CD14-positive monocyte (primary cell): ENCODE data around the gene OLFML3. TPM values are rescaled to one million over a fixed set of nuclear protein-coding genes. Genes with fewer than 3 reads are reported as not detected.
A peak's percentile ranks its signal among the peaks of the same experiment; 100 is the strongest.

Experiments
- DNase-seq, 3 donors: peaks; one replicate each; pipeline ENCODE4 v3.0.0-alpha.2; 2011 to 2022
- H2AFZ ChIP-seq: 2 replicates; pipeline ENCODE4 v1.6.0; 2012; ENCODE audit warnings: mild to moderate bottlenecking, low read depth, low read length, inconsistent platforms; ENCODE audit not compliant: insufficient read depth, poor library complexity, severe bottlenecking
- H3K27ac ChIP-seq, 2 donors: 1 replicate in 1 of 2; 2 replicates in 1 of 2; pipeline ENCODE4 v1.5.1; 2012 to 2013; ENCODE audit warnings: low read length in 2 of 2, control low read depth in 1 of 2, inconsistent platforms in 1 of 2, low read depth in 1 of 2, mild to moderate bottlenecking in 1 of 2
- H3K27me3 ChIP-seq, 2 donors: one replicate each; pipeline versions ENCODE4 v1.6.0 to v1.6.1; 2011 to 2013; ENCODE audit warnings: low read length in 2 of 2; ENCODE audit not compliant: control insufficient read depth in 2 of 2, insufficient read depth in 2 of 2
- H3K36me3 ChIP-seq, 2 donors: replicated peaks in 1 of 2; 1 replicate in 1 of 2; 2 replicates in 1 of 2; pipeline versions ENCODE4 v1.5.1 to v1.6.1; 2012 to 2013; ENCODE audit warnings: low read length in 2 of 2, control low read depth in 1 of 2, inconsistent platforms in 1 of 2, mild to moderate bottlenecking in 1 of 2; ENCODE audit not compliant: insufficient read depth in 2 of 2, control insufficient read depth in 1 of 2
- H3K4me1 ChIP-seq, 2 donors: 1 replicate in 1 of 2; 2 replicates in 1 of 2; pipeline versions ENCODE4 v1.5.1 to v1.6.1; 2012 to 2013; ENCODE audit warnings: low read length in 2 of 2, control low read depth in 1 of 2, inconsistent platforms in 1 of 2, mild to moderate bottlenecking in 1 of 2, moderate library complexity in 1 of 2; ENCODE audit not compliant: insufficient read depth in 2 of 2, control insufficient read depth in 1 of 2
- H3K4me2 ChIP-seq: replicated peaks from 2 replicates; pipeline ENCODE3; 2012; ENCODE audit warnings: low read length, moderate library complexity, mild to moderate bottlenecking; ENCODE audit not compliant: poor library complexity, severe bottlenecking; ENCODE audit errors: extremely low read depth
- H3K4me3 ChIP-seq, 3 experiments: fragments of 200-600 bp in 1 of 3; sonication (generic) in 1 of 3; replicated peaks in 1 of 3; 1 replicate in 2 of 3; 2 replicates in 1 of 3; pipeline ENCODE4 v1.5.1; 2011 to 2013; ENCODE audit warnings: low read length in 3 of 3, mild to moderate bottlenecking in 3 of 3, control low read depth in 2 of 3, low read depth in 2 of 3, inconsistent platforms in 1 of 3, moderate library complexity in 1 of 3
- H3K79me2 ChIP-seq: 2 replicates; pipeline ENCODE4 v1.6.0; 2012; ENCODE audit warnings: mild to moderate bottlenecking, control low read depth, inconsistent platforms, low read length, moderate library complexity; ENCODE audit not compliant: insufficient read depth
- H3K9ac ChIP-seq: 2 replicates; pipeline ENCODE4 v1.6.0; 2017; ENCODE audit warnings: low read length, mild to moderate bottlenecking; ENCODE audit not compliant: insufficient read depth, poor library complexity, severe bottlenecking
- H3K9me3 ChIP-seq, 2 donors: replicated peaks in 1 of 2; 1 replicate in 1 of 2; 2 replicates in 1 of 2; pipeline versions ENCODE4 v1.5.1 to v1.6.1; 2012 to 2013; ENCODE audit warnings: low read length in 2 of 2, control low read depth in 1 of 2; ENCODE audit not compliant: control insufficient read depth in 1 of 2, insufficient read depth in 1 of 2
- H4K20me1 ChIP-seq: 2 replicates; pipeline ENCODE4 v1.6.0; 2012; ENCODE audit warnings: mild to moderate bottlenecking, low read length, control low read depth, moderate library complexity; ENCODE audit not compliant: insufficient read depth
- H3K27ac Mint-ChIP-seq, 7 donors: one replicate each; pipeline ENCODE4 v1.8.0; 2020; ENCODE audit warnings: mild to moderate bottlenecking in 7 of 7, mixed read lengths in 7 of 7, moderate library complexity in 6 of 7, inconsistent platforms in 2 of 7
- H3K27me3 Mint-ChIP-seq, 3 donors: one replicate each; pipeline ENCODE4 v1.8.0; 2021 to 2022; ENCODE audit warnings: low read depth in 3 of 3, mild to moderate bottlenecking in 3 of 3, mixed read lengths in 3 of 3, moderate library complexity in 3 of 3, inconsistent platforms in 1 of 3
- H3K36me3 Mint-ChIP-seq, 2 donors: one replicate each; pipeline ENCODE4 v1.8.0; 2020; ENCODE audit warnings: mixed read lengths in 2 of 2, inconsistent platforms in 1 of 2, mild to moderate bottlenecking in 1 of 2
- H3K4me1 Mint-ChIP-seq: one replicate; pipeline ENCODE4 v1.8.0; 2020; ENCODE audit warnings: mild to moderate bottlenecking, mixed read lengths
- H3K4me3 Mint-ChIP-seq, 2 donors: one replicate each; pipeline ENCODE4 v1.8.0; 2020; ENCODE audit warnings: mild to moderate bottlenecking in 2 of 2, mixed read lengths in 2 of 2, moderate library complexity in 1 of 2
- H3K9me3 Mint-ChIP-seq, 7 donors: one replicate each; pipeline ENCODE4 v1.8.0; 2020 to 2022; ENCODE audit warnings: mixed read lengths in 7 of 7, mild to moderate bottlenecking in 6 of 7, moderate library complexity in 6 of 7, inconsistent platforms in 2 of 7
- CTCF ChIP-seq: fragments of 200-600 bp; IDR thresholded peaks from one replicate; pipeline ENCODE4 v1.8.0; 2022; ENCODE audit warnings: antibody characterized with exemption, mild to moderate bottlenecking
- WGBS: methylation state at CpG from one replicate; pipeline ENCODE4 v1.1.5; 2013; ENCODE audit warnings: missing lambda C conversion rate; ENCODE audit not compliant: insufficient coverage; 5-methylcytosine and 5-hydroxymethylcytosine counted together
- intact Hi-C, 2 donors: fragments of 100-400 bp; cut with micrococcal nuclease; formaldehyde crosslinking; loops; one replicate each; pipeline versions ENCODE4 v1.15.0 to v1.15.1; 2023
- polyA plus RNA-seq, 3 donors: library from polyadenylated mRNA; depleted of rRNA in 1 of 3; unstranded in 2 of 3; stranded (reverse) in 1 of 3; fragments of 300-500 nt in 2 of 3; fragments of >200 nt in 1 of 3; fragmentation: Illumina TruSeq in 2 of 3; gene quantifications; 1 replicate in 2 of 3; 2 replicates in 1 of 3; pipeline ENCODE4 v1.2.3, GENCODE V29; 2012 to 2021

Gene OLFML3
- polyA plus RNA-seq, 3 donors: 0.08 to 0.37 (median 0.28) TPM

GRCh38 chr1:113983391-113983790 lies 4.1 kb downstream of the OLFML3 start:
- H4K20me1 ChIP-seq: peaks cover 2% of the 10 kb centered on the region
- no peak for DNase-seq
- no peak overlapping the region for H3K27ac ChIP-seq
- H3K4me1 Mint-ChIP-seq: peaks cover 44% of the 10 kb centered on the region
- peaks cover 0 to 14% (median 4%) of the 10 kb centered on the region in 7 donors for H3K9me3 Mint-ChIP-seq
- H3K9me3 ChIP-seq: peaks cover 0 to 16% of the 10 kb centered on the region in 2 donors
- H3K27me3 Mint-ChIP-seq: peaks cover 11 to 16% (median 15%) of the 10 kb centered on the region in 3 donors
- peaks cover 1% of the 10 kb centered on the region for H3K79me2 ChIP-seq
- peaks cover 0 to 4% of the 10 kb centered on the region in 2 donors for H3K36me3 ChIP-seq
- H3K4me1 ChIP-seq: peaks cover 29 to 31% of the 10 kb centered on the region in 2 donors
- WGBS: 83% methylated on average over 6 of the region's 8 CpGs
- H3K36me3 Mint-ChIP-seq: peaks cover 12 to 18% of the 10 kb centered on the region in 2 donors
- H3K9ac ChIP-seq: no peak overlapping the region
- no peaks in the 10 kb centered on the region for H3K27me3 ChIP-seq
- intact Hi-C loops: no loop called here
- H3K4me2 ChIP-seq: no peak overlapping the region
- no peak overlapping the region for H3K4me3 ChIP-seq
- H2AFZ ChIP-seq: no peak overlapping the region
- TF ChIP-seq CTCF: no peak
- H3K27ac Mint-ChIP-seq: no peak overlapping the region
- peak overlapping the region in 1 of 2 donors; percentile 89 for H3K4me3 Mint-ChIP-seq

- no peak overlapping the region for H3K9ac ChIP-seq
- no peak for DNase-seq
- H3K36me3 Mint-ChIP-seq: peaks cover 12 to 18% of the 10 kb centered on the region in 2 donors
- peaks cover 40% of the 10 kb centered on the region for H3K4me1 Mint-ChIP-seq
- no peak overlapping the region for H3K27ac Mint-ChIP-seq
- peaks cover 11 to 16% (median 15%) of the 10 kb centered on the region in 3 donors for H3K27me3 Mint-ChIP-seq
- peaks cover 1 to 19% of the 10 kb centered on the region in 2 donors for H3K9me3 ChIP-seq
- H3K79me2 ChIP-seq: no peaks in the 10 kb centered on the region
- 100% methylated on average over 4 of the region's 7 CpGs for WGBS
- H3K27me3 ChIP-seq: no peaks in the 10 kb centered on the region
- H3K27ac ChIP-seq: no peak overlapping the region
- H3K4me1 ChIP-seq: peaks cover 25 to 27% of the 10 kb centered on the region in 2 donors
- H3K4me3 ChIP-seq: no peak overlapping the region
- H2AFZ ChIP-seq: no peak overlapping the region
- intact Hi-C loops: no loop called here
- H3K4me2 ChIP-seq: no peak overlapping the region
- H4K20me1 ChIP-seq: no peaks in the 10 kb centered on the region
- no peak for TF ChIP-seq CTCF
- H3K9me3 Mint-ChIP-seq: peaks cover 0 to 18% (median 8%) of the 10 kb centered on the region in 7 donors
- H3K36me3 ChIP-seq: peaks cover 0 to 4% of the 10 kb centered on the region in 2 donors
- H3K4me3 Mint-ChIP-seq: no peak overlapping the region
Measured at GRCh38 chr1:113983826-113984225, 4.6 kb downstream of the OLFML3 start.
